ENCODE results near the gene HECW1.
"Not testable (repeated sequence)": the region's sequence is repeated elsewhere in the genome, so short reads cannot be mapped to it uniquely, and the experiment has no call there.

GRCh38 chr7:43218901-43219300 lies 106.5 kb downstream of the HECW1 start:
- not testable (repeated sequence) for TF ChIP-seq CTCF (IDR thresholded peaks at IDR 0.05 in 2 of 3, conservative IDR thresholded peaks at IDR 0.05 in 1 of 3; ENCODE audit: control insufficient read depth in 2 of 3, extremely low read depth in 1 of 3, insufficient read depth in 1 of 3, low read depth in 3 of 3, low read length in 3 of 3); EZH2 (IDR thresholded peaks at IDR 0.05; ENCODE audit: borderline replicate concordance, control insufficient read depth, low read depth, low read length); EP300 (IDR thresholded peaks at IDR 0.05; ENCODE audit: borderline replicate concordance in 1 of 2, control insufficient read depth in 1 of 2, low read depth in 2 of 2, low read length in 2 of 2); SUPT20H (IDR thresholded peaks at IDR 0.05; ENCODE audit: borderline replicate concordance, control insufficient read depth, low read depth, low read length); ZNF274 (IDR thresholded peaks at IDR 0.05; ENCODE audit: insufficient read depth, insufficient read length); SREBF2 (IDR thresholded peaks at IDR 0.05; ENCODE audit: low read length); RUNX3 (IDR thresholded peaks at IDR 0.05; ENCODE audit: low read length); POLR2A (IDR thresholded peaks at IDR 0.05; ENCODE audit: low read depth, low read length); ETV6 (conservative IDR thresholded peaks at IDR 0.05 in 1 of 2, IDR thresholded peaks at IDR 0.05 in 1 of 2; ENCODE audit: borderline replicate concordance in 1 of 2, low read depth in 1 of 2); BCLAF1 (IDR thresholded peaks at IDR 0.05); GABPA (IDR thresholded peaks at IDR 0.05; ENCODE audit: low read depth)

All from GM12878 (cell line).